ENCODE measurements around the gene ZNF665. TPM values are rescaled to one million over a fixed set of nuclear protein-coding genes. Genes with fewer than 3 reads are reported as not detected.
"Not testable (repeated sequence)": the region's sequence is repeated elsewhere in the genome, so short reads cannot be mapped to it uniquely, and the experiment has no call there.

ZNF665 gene
- total RNA-seq (5.4 and 6.3 TPM in 2 replicates), polyA plus RNA-seq (2.4 and 3.1 TPM in 2 replicates), polyA minus RNA-seq (ENCODE audit: low replicate concordance) (0.24 and 1.3 TPM in 2 replicates)
- 1.9 and 2.3 TPM in 2 replicates for polyA plus RNA-seq (2012)

DNA sequence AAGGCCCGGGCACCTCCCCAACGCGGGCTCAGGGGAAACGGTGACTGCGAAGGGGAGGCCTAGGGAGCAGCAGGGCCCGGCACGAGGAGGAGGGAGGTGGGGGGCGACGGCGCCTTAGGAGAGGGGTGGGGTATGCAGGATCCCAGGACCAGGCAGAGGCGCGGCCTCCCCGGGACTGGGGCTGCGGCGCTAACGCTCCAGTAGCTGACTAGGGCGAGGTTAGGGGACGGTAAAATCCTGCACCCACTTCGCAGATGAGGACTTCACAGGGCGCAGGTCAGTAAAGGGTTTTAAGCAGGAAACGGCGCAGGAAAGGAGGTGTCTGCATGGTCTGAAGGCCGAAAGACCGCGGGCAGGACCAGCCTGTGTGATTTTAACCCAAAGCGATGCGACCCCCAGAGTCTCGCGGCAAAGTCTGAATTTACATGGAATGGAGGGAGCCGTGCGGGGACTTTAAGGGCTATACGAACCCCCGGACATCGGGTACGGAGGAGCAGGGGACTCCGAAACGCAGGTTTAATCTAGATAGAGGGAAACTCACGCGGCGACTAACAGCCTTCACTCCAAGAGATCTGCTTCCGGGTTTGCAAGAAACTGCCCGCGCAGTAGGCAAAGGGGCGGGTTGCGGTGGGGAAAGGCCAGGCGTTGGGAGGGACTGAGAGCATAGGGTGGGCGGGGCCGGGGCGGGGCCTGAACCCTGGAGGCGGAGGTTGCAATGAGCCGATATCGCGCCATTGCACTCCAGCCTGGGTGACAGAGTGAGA, at the start of gene ZNF665:
Gene ZNF665, minus strand, starts transcription at position 588 of the 764 bp plus-strand sequence. CDS start 10,460 bp downstream, outside the sequence.
- Histone ChIP-seq H3K9ac (ENCODE audit: insufficient read depth, low read length) (peak within 1 kb of the TSS; percentile 72), H3K27ac (ENCODE audit: insufficient read depth, low read length) (peak within 1 kb of the TSS; percentile 82), H3K4me3 (replicated peaks in 1 of 4; ENCODE audit: control extremely low read depth in 1 of 4, insufficient read depth in 1 of 4, low read depth in 3 of 4, low read length in 4 of 4) (peak within 1 kb of the TSS; percentile 70 to 93 (median 88))

DNA sequence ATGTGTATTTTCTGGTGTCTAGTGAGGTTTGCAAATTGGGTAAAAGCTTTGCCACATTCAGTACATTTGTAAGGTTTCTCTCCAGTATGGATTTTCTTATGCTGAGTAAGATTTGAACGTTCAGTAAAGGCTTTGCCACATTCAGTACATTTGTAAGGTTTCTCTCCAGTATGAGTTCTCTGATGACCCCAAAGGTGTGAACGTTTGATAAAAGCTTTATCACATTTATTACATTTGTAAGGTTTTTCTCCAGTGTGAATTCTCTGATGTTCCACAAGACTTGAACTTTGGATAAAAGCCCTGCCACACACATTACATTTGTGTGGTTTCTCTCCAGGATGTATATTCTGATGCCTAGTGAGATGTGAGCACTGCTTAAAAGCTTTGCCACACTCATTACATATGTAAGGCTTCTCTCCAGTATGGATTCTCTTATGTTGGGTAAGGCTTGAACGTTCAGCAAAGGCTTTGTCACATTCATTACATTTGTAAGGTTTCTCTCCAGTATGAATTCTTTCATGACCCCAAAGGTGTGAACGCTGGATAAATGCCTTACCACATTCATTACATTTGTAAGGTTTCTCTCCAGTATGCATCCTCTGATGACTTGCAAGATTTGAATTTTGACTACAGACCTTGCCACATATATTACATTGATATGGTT, 44.1 kb upstream of the ZNF665 start:
- no peak overlapping the region for H3K4me3 ChIP-seq (replicated peaks in 1 of 4; ENCODE audit: control extremely low read depth in 1 of 4, insufficient read depth in 1 of 4, low read depth in 3 of 4, low read length in 4 of 4)
- H3K79me2 ChIP-seq (ENCODE audit: control insufficient read depth, insufficient read depth, low read length), result no peaks in the 10 kb centered on the region
- H3K4me1 ChIP-seq (ENCODE audit: control insufficient read depth, extremely low read depth, insufficient read depth, low read length), result no peaks in the 10 kb centered on the region
- peaks cover 4% of the 10 kb centered on the region for H3K36me3 ChIP-seq (ENCODE audit: control insufficient read depth, insufficient read depth, low read length)
- no peak for TF ChIP-seq EZH2 (IDR thresholded peaks at IDR 0.05; ENCODE audit: low read length, missing control alignments)
- TF ChIP-seq, protein P1, sequence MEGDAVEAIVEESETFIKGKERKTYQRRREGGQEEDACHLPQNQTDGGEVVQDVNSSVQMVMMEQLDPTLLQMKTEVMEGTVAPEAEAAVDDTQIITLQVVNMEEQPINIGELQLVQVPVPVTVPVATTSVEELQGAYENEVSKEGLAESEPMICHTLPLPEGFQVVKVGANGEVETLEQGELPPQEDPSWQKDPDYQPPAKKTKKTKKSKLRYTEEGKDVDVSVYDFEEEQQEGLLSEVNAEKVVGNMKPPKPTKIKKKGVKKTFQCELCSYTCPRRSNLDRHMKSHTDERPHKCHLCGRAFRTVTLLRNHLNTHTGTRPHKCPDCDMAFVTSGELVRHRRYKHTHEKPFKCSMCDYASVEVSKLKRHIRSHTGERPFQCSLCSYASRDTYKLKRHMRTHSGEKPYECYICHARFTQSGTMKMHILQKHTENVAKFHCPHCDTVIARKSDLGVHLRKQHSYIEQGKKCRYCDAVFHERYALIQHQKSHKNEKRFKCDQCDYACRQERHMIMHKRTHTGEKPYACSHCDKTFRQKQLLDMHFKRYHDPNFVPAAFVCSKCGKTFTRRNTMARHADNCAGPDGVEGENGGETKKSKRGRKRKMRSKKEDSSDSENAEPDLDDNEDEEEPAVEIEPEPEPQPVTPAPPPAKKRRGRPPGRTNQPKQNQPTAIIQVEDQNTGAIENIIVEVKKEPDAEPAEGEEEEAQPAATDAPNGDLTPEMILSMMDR (conservative IDR thresholded peaks at IDR 0.05 in 1 of 2, IDR thresholded peaks at IDR 0.05 in 1 of 2; ENCODE audit: low read depth in 1 of 2, low read length in 2 of 2), result no peak
- H2AFZ ChIP-seq (ENCODE audit: low read length), result no peak overlapping the region
- H4K20me1 ChIP-seq (ENCODE audit: control insufficient read depth, extremely low read depth, insufficient read depth, low read length), result no peaks in the 10 kb centered on the region
- peaks cover 3% of the 10 kb centered on the region for H3K9me3 ChIP-seq (ENCODE audit: control insufficient read depth, insufficient read depth, low read depth, low read length)
- no peak for DNase-seq (ENCODE audit: low read depth in 2 of 2)
- H3K4me2 ChIP-seq (ENCODE audit: extremely low read depth, insufficient read depth, low read length), result no peak overlapping the region
- H3K27me3 ChIP-seq (ENCODE audit: control insufficient read depth, insufficient read depth, low read length), result no peaks in the 10 kb centered on the region
- H3K9ac ChIP-seq (ENCODE audit: insufficient read depth, low read length), result no peak overlapping the region
- no peak overlapping the region for H3K27ac ChIP-seq (ENCODE audit: insufficient read depth, low read length)

More for the DNA sequence above, at the start of gene ZNF665:
- no peaks in the 10 kb centered on the region for H3K79me2 ChIP-seq (ENCODE audit: control insufficient read depth, insufficient read depth, low read length)
- H3K4me1 ChIP-seq (ENCODE audit: control insufficient read depth, extremely low read depth, insufficient read depth, low read length), result peaks cover 2% of the 10 kb centered on the region
- H3K9me3 ChIP-seq (ENCODE audit: control insufficient read depth, insufficient read depth, low read depth, low read length), result no peaks in the 10 kb centered on the region
- H3K36me3 ChIP-seq (ENCODE audit: control insufficient read depth, insufficient read depth, low read length), result peaks cover 3% of the 10 kb centered on the region
- no peaks in the 10 kb centered on the region for H4K20me1 ChIP-seq (ENCODE audit: control insufficient read depth, extremely low read depth, insufficient read depth, low read length)
- H3K27me3 ChIP-seq (ENCODE audit: control insufficient read depth, insufficient read depth, low read length), result no peaks in the 10 kb centered on the region
- H3K4me2 ChIP-seq (ENCODE audit: extremely low read depth, insufficient read depth, low read length), result peak within 1 kb of the TSS; percentile 93
- no peak for TF ChIP-seq EZH2 (IDR thresholded peaks at IDR 0.05; ENCODE audit: low read length, missing control alignments)
- TF ChIP-seq, protein P1 (conservative IDR thresholded peaks at IDR 0.05 in 1 of 2, IDR thresholded peaks at IDR 0.05 in 1 of 2; ENCODE audit: low read depth in 1 of 2, low read length in 2 of 2), result no peak
- H2AFZ ChIP-seq (ENCODE audit: low read length), result peak within 1 kb of the TSS; percentile 93
- DNase-seq (ENCODE audit: low read depth in 2 of 2), result peak; percentile 84 to 88

DNA sequence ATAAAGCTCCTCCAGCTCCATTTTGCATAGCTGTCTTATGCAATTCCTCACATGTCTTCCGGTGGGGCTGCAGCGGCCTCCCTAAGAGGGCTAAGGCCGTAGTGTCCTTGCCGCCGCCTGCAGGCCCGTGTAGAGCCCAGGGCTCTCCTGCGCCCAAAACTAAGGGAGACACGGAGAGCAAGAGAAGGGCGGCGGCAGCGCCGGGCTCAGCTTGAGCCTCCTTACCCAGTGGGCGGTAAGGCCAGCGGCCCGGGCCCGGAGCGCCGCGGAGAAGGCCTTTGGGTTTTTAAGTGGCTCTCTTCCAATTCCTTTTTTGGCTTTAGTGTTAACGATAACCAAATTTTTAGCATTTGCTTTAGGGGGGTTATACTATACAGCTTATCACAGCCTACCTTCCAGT, 31.4 kb upstream of the ZNF665 start:
- no peak for DNase-seq (ENCODE audit: low read depth in 2 of 2)
- Histone ChIP-seq H3K27me3 (ENCODE audit: control insufficient read depth, insufficient read depth, low read length) (no peaks in the 10 kb centered on the region), H3K4me2 (ENCODE audit: extremely low read depth, insufficient read depth, low read length) (no peak overlapping the region), H3K4me1 (ENCODE audit: control insufficient read depth, extremely low read depth, insufficient read depth, low read length) (no peaks in the 10 kb centered on the region), H3K79me2 (ENCODE audit: control insufficient read depth, insufficient read depth, low read length) (no peaks in the 10 kb centered on the region), H3K27ac (ENCODE audit: insufficient read depth, low read length) (no peak overlapping the region), H2AFZ (ENCODE audit: low read length) (no peak overlapping the region), H3K36me3 (ENCODE audit: control insufficient read depth, insufficient read depth, low read length) (no peaks in the 10 kb centered on the region), H3K4me3 (replicated peaks in 1 of 4; ENCODE audit: control extremely low read depth in 1 of 4, insufficient read depth in 1 of 4, low read depth in 3 of 4, low read length in 4 of 4) (no peak overlapping the region), H4K20me1 (ENCODE audit: control insufficient read depth, extremely low read depth, insufficient read depth, low read length) (no peaks in the 10 kb centered on the region), H3K9me3 (ENCODE audit: control insufficient read depth, insufficient read depth, low read depth, low read length) (no peaks in the 10 kb centered on the region), H3K9ac (ENCODE audit: insufficient read depth, low read length) (no peak overlapping the region)
- TF ChIP-seq, protein P1 (conservative IDR thresholded peaks at IDR 0.05 in 1 of 2, IDR thresholded peaks at IDR 0.05 in 1 of 2; ENCODE audit: low read depth in 1 of 2, low read length in 2 of 2), result no peak
- no peak for TF ChIP-seq EZH2 (IDR thresholded peaks at IDR 0.05; ENCODE audit: low read length, missing control alignments)

DNA sequence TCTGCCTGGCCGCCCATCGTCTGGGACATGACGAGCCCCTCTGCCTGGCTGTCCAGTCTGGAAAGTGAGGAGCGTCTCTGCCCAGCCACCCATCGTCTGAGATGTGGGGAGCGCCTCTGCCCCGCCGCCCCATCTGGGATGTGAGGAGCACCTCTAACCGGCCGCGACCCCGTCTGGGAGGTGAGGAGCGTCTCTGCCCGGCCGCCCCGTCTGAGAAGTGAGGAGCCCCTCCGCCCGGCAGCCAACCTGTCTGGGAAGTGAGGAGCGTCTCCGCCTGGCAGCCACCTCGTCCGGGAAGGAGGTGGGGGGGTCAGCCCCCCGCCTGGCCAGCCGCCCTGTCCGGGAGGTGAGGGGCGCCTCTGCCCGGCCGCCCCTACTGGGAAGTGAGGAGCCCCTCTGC, 29.6 kb upstream of the ZNF665 start:
- H2AFZ ChIP-seq (ENCODE audit: low read length); H3K79me2 ChIP-seq (ENCODE audit: control insufficient read depth, insufficient read depth, low read length); H4K20me1 ChIP-seq (ENCODE audit: control insufficient read depth, extremely low read depth, insufficient read depth, low read length); H3K9ac ChIP-seq (ENCODE audit: insufficient read depth, low read length); H3K4me1 ChIP-seq (ENCODE audit: control insufficient read depth, extremely low read depth, insufficient read depth, low read length); H3K4me3 ChIP-seq (replicated peaks in 1 of 4; ENCODE audit: control extremely low read depth in 1 of 4, insufficient read depth in 1 of 4, low read depth in 3 of 4, low read length in 4 of 4); H3K4me2 ChIP-seq (ENCODE audit: extremely low read depth, insufficient read depth, low read length); DNase-seq (ENCODE audit: low read depth in 2 of 2); H3K36me3 ChIP-seq (ENCODE audit: control insufficient read depth, insufficient read depth, low read length); H3K9me3 ChIP-seq (ENCODE audit: control insufficient read depth, insufficient read depth, low read depth, low read length); H3K27me3 ChIP-seq (ENCODE audit: control insufficient read depth, insufficient read depth, low read length); H3K27ac ChIP-seq (ENCODE audit: insufficient read depth, low read length): not testable (repeated sequence)
